HG03378 (cell line): ENCODE measurements around the gene S100A2.
"Not testable (repeated sequence)": the region's sequence is repeated elsewhere in the genome, so short reads cannot be mapped to it uniquely, and the experiment has no call there.

Source experiments
- ATAC-seq: cut with Tn5 transposase; IDR thresholded peaks from one replicate; pipeline ENCODE4 v1.9.1; 2021; ENCODE audit warnings: mild to moderate bottlenecking, moderate library complexity; ENCODE audit not compliant: unreplicated experiment

Gene S100A2

DNA sequence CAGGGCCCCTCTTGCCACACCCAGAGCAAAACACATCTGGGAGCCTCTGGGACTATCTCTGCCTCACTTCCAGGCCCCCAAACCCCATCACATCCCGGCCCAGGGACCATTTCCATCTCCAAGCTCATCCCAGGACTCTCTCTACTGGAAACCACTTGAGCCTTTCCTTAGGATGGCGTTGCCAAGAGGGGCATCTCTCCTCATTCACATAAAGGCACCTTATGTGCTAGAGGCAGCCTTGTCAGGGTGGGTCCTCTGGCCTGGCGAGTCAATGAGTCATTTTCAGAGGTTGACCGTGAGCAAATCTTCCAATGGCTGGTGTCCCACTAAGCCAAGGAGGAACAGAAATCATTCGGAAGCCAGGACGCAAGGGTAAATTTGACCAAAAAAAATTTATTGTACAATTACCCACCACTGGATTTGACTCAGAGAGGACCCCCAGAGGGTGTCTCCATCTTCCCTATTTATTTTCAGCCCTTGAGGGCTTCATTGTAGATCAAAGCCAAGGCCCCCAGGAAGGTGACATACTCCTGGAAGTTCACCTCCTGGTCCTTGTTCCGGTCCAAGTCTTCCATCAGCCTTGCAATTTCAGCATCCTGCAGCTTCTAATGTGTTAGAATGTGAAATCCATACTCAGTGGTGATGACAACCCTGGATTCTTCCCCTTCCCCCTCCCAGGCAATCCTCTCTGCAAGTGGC, 31.3 kb downstream of the S100A2 start:
- ATAC-seq = no peak

DNA sequence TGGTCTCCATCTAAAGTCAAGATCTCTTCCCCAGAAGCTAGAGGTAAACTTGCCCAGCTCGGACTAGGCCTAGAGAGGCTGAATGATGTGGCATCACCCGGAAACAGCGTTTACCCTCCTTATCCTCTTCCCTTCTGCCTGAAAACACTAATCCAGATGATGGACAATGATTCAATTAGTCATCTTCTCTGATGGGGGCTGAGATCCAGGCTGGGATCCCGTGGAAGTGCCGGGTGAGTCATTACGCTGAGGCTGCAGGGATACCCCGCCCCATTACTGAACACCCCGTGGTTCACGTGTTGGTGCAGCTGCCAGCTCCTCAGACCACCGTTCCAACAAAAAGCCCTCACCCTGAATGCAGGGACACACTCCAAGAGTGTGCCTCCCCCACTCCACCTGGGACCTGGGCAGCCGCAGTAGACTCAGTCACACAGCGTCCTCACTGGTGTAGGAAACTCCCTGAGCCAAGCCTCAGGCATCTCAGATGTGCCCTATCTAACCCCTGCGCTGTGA, 31.9 kb downstream of the S100A2 start:
- ATAC-seq = no peak

DNA sequence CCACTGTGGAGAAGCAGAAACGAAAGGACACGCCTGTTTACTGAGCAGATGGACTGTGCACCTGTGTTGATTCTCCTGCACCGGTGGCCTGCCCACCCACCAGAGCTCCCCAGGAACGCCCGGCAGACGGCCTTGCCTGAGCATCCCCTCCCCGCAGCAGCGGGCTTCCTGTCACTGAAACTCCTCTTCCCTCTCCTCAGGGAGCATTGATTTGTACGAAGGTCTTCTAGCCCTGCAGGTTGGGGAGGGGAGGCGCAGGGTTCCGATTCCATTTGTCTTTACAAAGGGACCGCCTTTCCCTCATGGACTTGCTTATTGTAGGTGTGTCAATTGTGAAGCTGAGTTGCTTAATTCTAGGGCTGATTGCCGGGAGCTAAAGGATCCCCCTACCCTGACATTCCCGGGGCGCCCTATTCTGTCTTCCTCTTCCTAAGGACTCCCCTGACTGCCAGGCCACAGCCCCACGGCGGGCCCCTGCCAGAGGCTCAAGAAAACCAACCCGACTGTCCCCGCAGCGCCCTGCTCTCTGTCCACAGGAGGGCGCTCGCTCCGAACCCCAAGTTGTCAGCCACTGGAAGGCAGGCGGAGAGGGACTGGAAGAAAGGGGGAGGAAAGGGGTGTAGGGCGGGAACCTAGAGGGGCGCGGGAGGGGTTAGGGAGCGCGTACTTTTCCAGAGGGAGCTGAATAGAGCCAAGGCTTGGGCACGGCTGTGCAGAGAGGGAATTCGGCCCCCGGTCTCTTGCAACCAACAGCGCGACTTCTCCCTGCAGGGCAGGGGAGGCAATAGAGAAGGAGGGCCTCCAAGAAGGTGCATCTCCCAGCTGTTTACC, 32.7 kb downstream of the S100A2 start:
- no peak for ATAC-seq

DNA sequence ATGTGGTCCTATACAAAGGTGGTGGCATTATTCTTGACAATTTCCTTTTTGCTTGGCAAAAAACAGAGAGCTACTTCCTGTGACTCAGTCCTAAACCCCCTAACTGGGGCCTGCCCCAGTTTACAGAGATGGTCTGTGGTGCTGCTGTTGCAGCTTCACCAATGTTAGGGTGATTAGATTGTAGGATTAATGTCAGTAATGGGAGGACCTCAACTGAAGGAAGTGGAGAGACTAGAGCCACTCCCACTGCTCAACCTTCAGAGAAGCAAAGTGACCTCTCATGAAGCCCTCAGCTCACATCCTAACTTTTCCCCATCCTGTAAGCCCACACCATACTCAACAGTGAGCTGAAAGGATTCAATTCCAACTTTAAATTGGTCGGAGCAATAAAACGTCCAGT, 33.5 kb downstream of the S100A2 start:
- ATAC-seq = no peak

DNA sequence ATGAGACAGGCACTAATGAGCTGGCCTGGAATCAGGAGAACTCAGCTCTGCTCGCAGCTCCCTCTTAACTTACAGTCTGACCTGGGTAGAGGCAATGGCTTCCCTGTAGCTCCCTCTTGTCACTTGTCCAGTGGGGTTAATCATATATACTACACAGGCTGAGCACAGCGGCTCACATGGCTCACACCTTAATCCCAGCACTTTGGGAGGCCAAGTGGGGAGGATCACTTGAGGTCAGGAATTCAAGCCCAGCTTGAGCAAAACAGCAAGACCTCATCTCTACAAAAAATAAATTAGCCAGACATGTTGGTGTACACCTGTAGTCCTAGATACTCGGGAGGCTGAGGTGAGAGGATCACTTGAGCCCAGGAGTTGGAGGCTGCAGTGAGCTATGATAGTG, 34.0 kb downstream of the S100A2 start:
- no peak for ATAC-seq

DNA sequence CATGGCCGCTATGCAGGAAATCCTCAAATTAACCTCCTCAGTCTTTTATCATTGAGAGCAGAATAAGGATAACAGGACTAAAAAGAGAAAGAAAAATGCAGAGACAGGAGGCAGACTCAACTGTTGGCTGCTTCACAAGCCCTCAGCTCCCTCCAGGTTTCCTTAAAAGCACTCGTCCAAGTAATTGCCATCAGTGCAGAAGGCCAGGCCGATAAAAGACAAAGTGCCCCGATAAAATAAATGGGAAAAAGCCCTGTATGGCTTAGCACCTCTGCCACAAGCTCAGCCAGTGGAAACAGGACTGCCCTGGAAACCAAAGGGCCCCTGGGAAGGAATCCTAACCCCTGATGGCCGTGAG, 38.0 kb downstream of the S100A2 start:
- ATAC-seq = no peak

DNA sequence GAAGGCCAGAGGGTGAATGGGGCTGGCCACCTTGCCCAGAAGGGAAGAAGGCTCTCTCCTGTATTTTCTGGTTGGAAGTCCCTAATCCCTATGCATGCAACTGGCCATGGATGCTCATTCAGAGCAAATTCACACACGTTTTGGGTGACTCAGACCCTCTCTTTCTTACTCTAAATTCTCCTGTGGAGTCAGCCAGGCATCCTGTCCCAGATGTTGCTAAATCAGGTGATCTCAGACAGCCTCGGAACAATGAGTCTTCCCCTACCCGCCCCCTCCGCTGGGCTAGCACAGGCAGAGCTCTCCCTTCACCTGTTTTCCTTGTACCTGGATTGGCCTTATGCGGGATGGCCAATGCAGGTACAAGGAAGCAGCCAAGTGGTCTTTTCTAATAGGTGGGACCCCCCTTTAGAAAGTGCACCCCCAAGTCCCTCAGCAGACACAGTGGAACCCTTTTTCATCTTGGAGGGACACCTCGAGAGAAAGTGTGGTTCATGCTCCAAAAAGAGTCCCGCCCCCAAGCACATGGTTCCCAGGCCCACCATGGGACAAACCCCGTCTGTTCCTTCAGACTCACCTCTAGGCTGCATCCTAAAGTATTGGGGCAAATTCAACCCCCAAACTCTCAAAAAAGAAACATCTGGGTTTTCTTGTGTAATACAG, 38.5 kb downstream of the S100A2 start:
- no peak for ATAC-seq

DNA sequence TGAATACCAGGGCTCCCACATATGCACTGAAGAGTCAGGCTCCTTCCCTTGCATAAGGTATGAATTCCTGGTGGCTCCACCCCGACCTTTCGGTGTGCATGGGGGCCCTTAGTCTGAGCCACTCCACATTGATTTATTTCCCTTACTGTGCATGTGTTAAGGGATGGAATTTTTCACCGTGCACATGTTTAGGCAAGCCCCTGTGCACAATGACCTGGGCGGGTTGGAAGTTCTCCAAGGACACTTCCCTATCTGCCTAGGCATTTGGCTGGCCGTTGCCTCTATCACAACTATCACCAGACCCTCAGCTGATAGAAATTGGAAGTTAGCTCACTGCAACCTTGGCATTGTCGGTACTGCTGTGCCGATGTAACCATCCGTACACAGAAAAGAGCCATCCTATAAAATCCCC, 39.5 kb downstream of the S100A2 start:
- no peak for ATAC-seq

DNA sequence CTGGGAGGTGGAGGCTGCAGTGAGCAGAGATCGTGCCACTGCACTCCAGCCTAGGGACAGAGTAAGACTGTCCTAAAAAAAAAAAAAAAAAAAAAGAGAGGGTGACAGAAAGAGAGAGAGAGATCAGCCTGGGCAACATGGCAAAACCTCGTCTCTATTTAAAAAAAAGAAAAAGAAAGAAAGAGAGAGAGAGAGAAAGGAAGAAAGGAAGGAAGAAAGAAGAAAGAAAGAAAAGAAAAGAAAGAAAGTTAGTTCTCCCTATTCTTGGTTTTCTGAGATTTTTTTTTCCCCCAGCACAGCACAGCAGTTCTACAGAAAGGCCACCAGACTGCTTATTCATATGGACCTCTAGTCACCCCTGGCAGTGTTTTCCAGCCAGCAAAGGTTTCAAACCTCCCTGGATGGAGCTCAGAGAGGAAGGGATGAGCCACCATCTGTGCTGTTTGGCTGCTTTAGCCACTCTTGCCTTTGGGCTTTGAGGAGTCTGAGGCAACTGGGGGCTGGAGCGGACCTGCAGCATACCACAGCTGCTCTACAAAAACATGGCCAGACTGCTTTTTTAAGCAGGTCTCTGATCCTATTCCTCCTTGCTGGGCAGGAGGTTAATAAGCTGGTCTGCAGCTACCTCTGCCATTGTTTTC, 40.4 kb downstream of the S100A2 start:
- no peak for ATAC-seq

DNA sequence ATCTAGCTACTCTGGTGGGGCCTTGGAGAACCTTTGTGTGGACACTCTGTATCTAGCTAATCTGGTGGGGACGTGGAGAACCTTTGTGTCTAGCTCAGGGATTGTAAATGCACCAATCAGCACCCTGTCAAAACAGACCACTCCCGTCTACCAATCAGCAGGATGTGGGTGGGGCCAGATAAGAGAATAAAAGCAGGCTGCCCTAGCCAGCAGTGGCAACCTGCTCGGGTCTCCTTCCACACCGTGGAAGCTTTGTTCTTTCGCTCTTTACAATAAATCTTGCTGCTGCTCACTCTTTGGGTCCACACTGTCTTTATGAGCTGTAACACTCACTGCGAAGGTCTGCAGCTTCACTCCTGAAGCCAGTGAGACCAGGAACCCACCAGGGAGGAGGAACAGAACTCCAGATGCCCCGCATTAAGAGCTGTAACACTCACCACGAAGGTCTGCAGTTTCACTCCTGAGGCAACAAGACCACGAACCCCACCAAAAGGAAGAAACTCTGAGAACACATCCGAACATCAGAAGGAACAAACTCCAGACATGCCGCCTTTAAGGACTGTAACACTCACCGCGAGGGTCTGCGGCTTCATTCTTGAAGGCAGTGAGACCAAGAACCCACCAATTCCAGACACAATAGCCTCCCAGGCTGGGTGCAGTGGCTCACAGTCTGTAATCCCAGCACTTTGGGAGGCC, 43.1 kb downstream of the S100A2 start:
- not testable (repeated sequence) for ATAC-seq

DNA sequence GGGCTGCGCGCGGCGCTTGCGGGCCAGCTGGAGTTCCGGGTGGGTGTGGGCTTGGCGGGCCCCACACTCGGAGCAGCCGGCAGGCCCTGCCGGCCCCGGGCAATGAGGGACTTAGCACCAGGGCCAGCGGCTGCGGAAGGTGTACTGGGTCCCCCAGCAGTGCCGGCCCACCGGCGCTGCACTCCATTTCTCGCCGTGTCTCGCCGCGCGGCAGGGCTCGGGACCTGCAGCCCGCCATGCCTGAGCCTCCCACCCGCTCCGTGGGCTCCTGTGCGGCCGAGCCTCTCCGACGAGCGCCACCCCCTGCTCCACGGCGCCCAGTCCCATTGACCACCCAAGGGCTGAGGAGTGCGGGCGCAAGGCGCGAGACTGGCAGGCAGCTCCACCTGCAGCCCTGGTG, 43.8 kb downstream of the S100A2 start:
- not testable (repeated sequence) for ATAC-seq

DNA sequence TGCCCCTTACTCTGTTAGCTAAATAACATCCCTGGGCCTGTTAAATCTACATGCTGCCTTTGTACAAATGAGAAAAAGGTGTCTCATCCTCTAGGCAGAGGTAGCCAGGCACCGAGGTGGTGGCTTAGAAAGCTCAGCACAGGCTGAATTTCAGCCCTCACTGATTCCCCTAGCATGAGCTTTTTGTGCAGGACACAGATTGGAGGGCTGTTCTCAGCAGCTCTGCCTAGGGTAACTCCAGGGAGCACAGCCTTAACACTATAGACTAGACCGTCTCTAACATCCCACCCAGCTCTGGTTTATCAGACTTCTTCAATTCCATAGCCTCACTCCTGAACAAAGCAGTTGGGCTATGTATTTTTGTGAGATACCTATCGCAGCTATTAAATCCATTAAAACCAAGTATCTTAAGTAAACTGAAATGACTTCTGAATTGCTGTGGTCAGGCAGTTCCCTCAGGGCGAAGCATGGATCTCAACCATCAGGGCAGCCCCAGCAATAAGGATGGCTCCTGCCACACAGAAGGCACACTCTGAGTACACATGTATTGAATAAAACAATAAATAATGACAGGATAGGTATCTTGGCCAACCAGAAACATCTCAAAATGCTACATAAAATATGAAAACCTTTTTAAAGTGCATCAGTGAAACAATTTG, 44.7 kb downstream of the S100A2 start:
- no peak for ATAC-seq

DNA sequence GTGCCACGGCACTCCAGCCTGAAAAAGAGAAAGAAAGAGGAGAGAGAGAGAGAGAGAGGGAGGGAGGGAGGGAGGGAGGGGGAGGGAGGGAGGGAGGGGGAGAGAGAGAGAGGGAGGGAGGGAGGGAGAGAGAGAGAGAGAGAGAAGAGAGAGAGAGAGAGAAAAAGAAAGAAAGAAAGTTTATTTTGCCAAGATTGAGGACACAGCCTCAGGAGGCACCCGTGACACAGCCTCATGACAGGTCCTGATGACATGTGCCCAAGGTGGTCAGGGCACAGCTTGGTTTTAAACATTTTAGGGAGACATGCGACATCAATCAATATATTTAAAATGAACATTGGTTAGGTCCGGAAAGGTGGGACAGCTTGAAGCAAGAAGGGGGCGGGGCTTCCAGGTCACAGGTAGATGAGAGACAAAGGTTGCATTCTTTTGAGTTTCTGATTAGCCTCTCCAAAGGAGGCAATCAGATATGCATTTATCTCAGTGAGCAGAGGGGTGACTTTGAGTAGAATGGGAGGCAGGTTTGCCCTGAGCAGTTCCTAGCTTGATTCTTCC, 45.4 kb downstream of the S100A2 start:
- not testable (repeated sequence) for ATAC-seq

DNA sequence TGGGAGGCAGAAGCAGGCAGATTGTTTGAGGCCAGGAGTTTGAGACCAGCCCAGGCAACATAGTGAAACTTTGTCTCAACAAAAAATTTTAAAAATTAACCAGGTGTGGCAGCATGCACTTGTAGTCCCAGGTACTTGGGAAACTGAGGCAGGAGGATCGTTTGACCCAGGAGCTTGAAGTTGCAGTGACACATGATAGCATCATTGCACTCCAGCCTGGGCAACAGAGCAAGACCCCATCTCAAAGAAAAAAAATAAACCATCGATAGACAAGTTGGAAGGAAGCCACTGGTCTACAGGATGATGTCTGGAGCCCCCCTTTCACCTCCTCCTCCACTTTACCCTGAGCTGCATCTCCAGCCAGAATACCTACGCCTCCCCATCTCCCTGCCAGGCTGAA, 46.4 kb downstream of the S100A2 start:
- ATAC-seq = no peak

DNA sequence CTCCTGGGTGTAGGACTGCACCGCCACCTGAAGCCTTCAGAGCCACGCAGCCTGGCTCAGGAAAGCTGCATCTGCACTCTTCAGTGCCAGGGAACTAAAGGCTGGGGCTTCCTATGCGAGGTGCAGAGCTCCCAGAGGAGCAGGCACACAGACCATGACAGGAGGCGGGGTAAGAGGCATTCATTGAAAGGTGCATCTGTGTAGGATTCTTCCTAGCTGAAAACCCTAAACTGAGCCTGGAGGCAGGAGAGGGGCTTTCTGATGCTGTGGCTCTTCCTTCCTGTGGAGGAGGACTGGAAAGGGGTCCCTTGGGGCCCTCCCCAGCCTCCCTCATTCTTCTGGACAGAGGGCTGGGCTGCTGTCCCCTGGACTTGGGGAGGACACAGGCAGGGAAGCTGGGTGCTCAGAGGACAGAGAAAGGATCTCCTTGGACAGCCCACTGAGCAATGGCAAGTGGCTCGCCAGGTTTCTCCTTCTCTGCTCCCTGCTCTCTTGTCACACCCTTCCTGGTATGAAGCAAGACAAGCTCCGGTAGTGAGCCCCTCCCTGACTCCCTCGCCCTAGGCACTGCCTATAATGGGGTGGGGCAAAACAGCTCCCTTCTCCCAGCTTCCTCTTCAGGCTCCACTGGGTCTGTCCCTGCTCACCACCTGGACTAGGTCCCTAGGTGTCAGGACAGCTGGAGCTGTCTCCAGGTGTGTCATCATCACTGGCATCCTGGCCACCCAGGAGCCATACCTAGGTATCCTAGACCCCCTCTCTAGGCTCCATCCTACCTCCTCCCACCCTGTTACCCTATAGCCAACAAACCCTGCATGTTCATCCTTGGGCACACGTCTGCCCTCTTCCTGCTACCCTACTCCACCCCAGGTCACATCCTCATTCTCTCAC, 49.9 kb downstream of the S100A2 start:
- ATAC-seq = no peak

DNA sequence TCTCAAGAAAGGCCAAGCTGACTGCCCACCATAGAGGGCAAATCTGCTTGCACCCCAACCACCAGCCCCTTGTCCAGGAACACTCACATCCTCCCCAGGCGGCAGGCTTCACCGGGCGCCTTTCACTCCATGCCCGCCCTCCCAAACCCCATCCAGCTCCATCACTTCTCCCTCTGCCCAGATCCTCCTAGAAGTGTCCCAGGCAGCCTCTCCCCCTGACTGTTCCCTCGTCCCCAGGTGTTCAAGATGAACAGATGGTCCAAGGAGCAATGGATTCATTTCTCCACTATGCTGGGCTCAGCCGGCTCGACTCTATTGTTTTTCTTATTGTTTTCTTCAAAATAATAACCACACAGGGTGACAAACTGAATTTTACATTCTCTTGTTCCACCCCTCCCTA, 52.0 kb downstream of the S100A2 start:
- ATAC-seq = no peak

DNA sequence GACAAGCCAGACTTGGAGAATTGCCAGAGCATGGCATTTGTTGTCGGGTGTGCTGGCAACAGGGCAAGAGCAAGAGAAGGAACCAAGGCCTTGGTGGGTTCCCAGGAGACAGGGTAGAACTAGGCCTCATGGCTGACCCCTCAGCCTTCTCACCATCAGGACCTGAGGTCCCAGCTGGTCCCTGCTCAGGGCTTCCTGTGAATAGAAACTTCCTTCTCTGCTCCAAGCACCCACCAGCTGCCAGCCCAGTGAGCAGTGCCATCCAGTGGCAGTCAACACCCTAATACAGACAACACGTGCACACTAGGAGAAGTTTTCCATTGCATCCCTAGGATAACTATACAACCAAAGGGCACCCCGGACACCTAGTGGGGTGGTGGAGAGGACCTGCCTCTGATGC, 52.6 kb downstream of the S100A2 start:
- no peak for ATAC-seq
